ENCODE results near the gene TMEM121B. TPM values are rescaled to one million over a fixed set of nuclear protein-coding genes. Genes with fewer than 3 reads are reported as not detected.

Gene TMEM121B
- polyA plus RNA-seq, 1 of the 3 experiments (the other 2 are of a cell fraction), result 0.13 TPM

GRCh38 chr22:17157714-17158113 lies 36.6 kb upstream of the TMEM121B start:
- Histone ChIP-seq H2AFZ (ENCODE audit: low read depth) (no peak overlapping the region), H3K36me3 (replicated peaks in 1 of 2; ENCODE audit: control insufficient read depth in 1 of 2, insufficient read depth in 2 of 2, low read length in 1 of 2) (no peaks in the 10 kb centered on the region), H3K4me3 (ENCODE audit: low read depth in 2 of 2, low read length in 1 of 2) (peak overlapping the region in 1 of 2 experiments; percentile 90; a peak in 3 of 4 replicates), H3K4me2 (peak overlapping the region; percentile 93), H3K9me3 (no peaks in the 10 kb centered on the region), H4K20me1 (ENCODE audit: insufficient read depth) (peaks cover 26% of the 10 kb centered on the region), H3K4me1 (ENCODE audit: control insufficient read depth in 1 of 2, insufficient read depth in 2 of 2, low read depth in 1 of 2, low read length in 1 of 2) (peaks cover 0 to 9% of the 10 kb centered on the region in 2 experiments; a peak in 1 of 4 replicates), H3K9ac (no peak overlapping the region), H3K79me2 (ENCODE audit: insufficient read depth) (peaks cover 61% of the 10 kb centered on the region), H3K27ac (ENCODE audit: low read depth in 2 of 2, low read length in 1 of 2) (no peak overlapping the region; a peak in 1 of 4 replicates), H3K9me2 (no peaks in the 10 kb centered on the region), H3F3A (replicated peaks; ENCODE audit: insufficient read depth) (peaks cover 6% of the 10 kb centered on the region), H3K27me3 (ENCODE audit: insufficient read depth) (no peaks in the 10 kb centered on the region)
- CTCF ChIA-PET, result interaction anchor here (1.3 to 7.5 kb wide), 3 partner anchors 14 to 344 kb away, joined by 3 to 96 read pairs (median 9); no protein-coding TSS in a partner anchor
- POLR2A ChIA-PET, result interaction anchor here (1.4 kb wide), 1 partner anchor 14 kb away, joined by 6 read pairs; no protein-coding TSS in a partner anchor
- DNase-seq, result no peak
- 98% methylated on average over 3 of the region's 3 CpGs for WGBS (ENCODE audit: low lambda C conversion rate)
- TF ChIP-seq GABPA (IDR thresholded peaks at IDR 0.05; ENCODE audit: low read depth) (no peak), MAX (IDR thresholded peaks at IDR 0.05; ENCODE audit: low read depth) (no peak), CTCF (IDR thresholded peaks at IDR 0.05) (no peak), TCF12 (IDR thresholded peaks at IDR 0.05) (no peak)

- TF ChIP-seq FOXM1 (IDR thresholded peaks at IDR 0.05; ENCODE audit: low read depth), result no peak
- TF ChIP-seq RCOR1 (IDR thresholded peaks at IDR 0.05; ENCODE audit: low read length), result no peak
- TF ChIP-seq TCF12 (IDR thresholded peaks at IDR 0.05), result no peak
- TF ChIP-seq USF1 (IDR thresholded peaks at IDR 0.05; ENCODE audit: borderline replicate concordance, low read depth), result no peak
- TF ChIP-seq, protein P1, sequence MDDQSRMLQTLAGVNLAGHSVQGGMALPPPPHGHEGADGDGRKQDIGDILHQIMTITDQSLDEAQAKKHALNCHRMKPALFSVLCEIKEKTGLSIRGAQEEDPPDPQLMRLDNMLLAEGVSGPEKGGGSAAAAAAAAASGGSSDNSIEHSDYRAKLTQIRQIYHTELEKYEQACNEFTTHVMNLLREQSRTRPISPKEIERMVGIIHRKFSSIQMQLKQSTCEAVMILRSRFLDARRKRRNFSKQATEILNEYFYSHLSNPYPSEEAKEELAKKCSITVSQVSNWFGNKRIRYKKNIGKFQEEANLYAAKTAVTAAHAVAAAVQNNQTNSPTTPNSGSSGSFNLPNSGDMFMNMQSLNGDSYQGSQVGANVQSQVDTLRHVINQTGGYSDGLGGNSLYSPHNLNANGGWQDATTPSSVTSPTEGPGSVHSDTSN (IDR thresholded peaks at IDR 0.05), result no peak
- no peak for TF ChIP-seq CTCF (IDR thresholded peaks at IDR 0.05)
- TF ChIP-seq, protein P2, sequence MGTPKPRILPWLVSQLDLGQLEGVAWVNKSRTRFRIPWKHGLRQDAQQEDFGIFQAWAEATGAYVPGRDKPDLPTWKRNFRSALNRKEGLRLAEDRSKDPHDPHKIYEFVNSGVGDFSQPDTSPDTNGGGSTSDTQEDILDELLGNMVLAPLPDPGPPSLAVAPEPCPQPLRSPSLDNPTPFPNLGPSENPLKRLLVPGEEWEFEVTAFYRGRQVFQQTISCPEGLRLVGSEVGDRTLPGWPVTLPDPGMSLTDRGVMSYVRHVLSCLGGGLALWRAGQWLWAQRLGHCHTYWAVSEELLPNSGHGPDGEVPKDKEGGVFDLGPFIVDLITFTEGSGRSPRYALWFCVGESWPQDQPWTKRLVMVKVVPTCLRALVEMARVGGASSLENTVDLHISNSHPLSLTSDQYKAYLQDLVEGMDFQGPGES (IDR thresholded peaks at IDR 0.05; ENCODE audit: low read depth, low read length), result no peak
- TF ChIP-seq RXRA (IDR thresholded peaks at IDR 0.05; ENCODE audit: borderline replicate concordance, low read depth), result no peak
- no peak for TF ChIP-seq TAF1 (IDR thresholded peaks at IDR 0.05; ENCODE audit: borderline replicate concordance, low read depth, low read length)
- TF ChIP-seq YY1 (IDR thresholded peaks at IDR 0.05; ENCODE audit: low read depth), result no peak
- TF ChIP-seq, protein P3, sequence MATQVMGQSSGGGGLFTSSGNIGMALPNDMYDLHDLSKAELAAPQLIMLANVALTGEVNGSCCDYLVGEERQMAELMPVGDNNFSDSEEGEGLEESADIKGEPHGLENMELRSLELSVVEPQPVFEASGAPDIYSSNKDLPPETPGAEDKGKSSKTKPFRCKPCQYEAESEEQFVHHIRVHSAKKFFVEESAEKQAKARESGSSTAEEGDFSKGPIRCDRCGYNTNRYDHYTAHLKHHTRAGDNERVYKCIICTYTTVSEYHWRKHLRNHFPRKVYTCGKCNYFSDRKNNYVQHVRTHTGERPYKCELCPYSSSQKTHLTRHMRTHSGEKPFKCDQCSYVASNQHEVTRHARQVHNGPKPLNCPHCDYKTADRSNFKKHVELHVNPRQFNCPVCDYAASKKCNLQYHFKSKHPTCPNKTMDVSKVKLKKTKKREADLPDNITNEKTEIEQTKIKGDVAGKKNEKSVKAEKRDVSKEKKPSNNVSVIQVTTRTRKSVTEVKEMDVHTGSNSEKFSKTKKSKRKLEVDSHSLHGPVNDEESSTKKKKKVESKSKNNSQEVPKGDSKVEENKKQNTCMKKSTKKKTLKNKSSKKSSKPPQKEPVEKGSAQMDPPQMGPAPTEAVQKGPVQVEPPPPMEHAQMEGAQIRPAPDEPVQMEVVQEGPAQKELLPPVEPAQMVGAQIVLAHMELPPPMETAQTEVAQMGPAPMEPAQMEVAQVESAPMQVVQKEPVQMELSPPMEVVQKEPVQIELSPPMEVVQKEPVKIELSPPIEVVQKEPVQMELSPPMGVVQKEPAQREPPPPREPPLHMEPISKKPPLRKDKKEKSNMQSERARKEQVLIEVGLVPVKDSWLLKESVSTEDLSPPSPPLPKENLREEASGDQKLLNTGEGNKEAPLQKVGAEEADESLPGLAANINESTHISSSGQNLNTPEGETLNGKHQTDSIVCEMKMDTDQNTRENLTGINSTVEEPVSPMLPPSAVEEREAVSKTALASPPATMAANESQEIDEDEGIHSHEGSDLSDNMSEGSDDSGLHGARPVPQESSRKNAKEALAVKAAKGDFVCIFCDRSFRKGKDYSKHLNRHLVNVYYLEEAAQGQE (IDR thresholded peaks at IDR 0.05; ENCODE audit: low read depth, low read length), result no peak
- TF ChIP-seq FOSL2 (IDR thresholded peaks at IDR 0.05; ENCODE audit: borderline replicate concordance, low read depth), result no peak
- 84% methylated on average over 3 of the region's 3 CpGs for WGBS (ENCODE audit: low lambda C conversion rate)
- peaks cover 77% of the 10 kb centered on the region for H3K79me2 ChIP-seq (ENCODE audit: insufficient read depth)
These were observed 34.8 kb upstream of the TMEM121B start for GRCh38 chr22:17155941-17156340.

More at GRCh38 chr22:17155941-17156340, 34.8 kb upstream of the TMEM121B start:
- H3K4me1 ChIP-seq (ENCODE audit: control insufficient read depth in 1 of 2, insufficient read depth in 2 of 2, low read depth in 1 of 2, low read length in 1 of 2), result peaks cover 0 to 9% of the 10 kb centered on the region in 2 experiments; a peak in 1 of 4 replicates
- no peak overlapping the region for H3K9ac ChIP-seq
- POLR2A ChIA-PET, result interaction anchor here (1.8 kb wide), 1 partner anchor 16 kb away, joined by 5 read pairs; no protein-coding TSS in a partner anchor
- H3K27me3 ChIP-seq (ENCODE audit: insufficient read depth), result no peaks in the 10 kb centered on the region
- no peak for DNase-seq
- H3K27ac ChIP-seq (ENCODE audit: low read depth in 2 of 2, low read length in 1 of 2), result no peak overlapping the region
- no peak overlapping the region for H2AFZ ChIP-seq (ENCODE audit: low read depth)
- H3K4me3 ChIP-seq (ENCODE audit: low read depth in 2 of 2, low read length in 1 of 2), result no peak overlapping the region
- H3F3A ChIP-seq (replicated peaks; ENCODE audit: insufficient read depth), result peaks cover 6% of the 10 kb centered on the region
- H3K9me2 ChIP-seq, result no peaks in the 10 kb centered on the region
- H4K20me1 ChIP-seq (ENCODE audit: insufficient read depth), result peaks cover 36% of the 10 kb centered on the region
- no peaks in the 10 kb centered on the region for H3K36me3 ChIP-seq (replicated peaks in 1 of 2; ENCODE audit: control insufficient read depth in 1 of 2, insufficient read depth in 2 of 2, low read length in 1 of 2)
- 0 out of 2 replicates have a peak overlapping the region, but pooled peaks have one; percentile 1 for H3K4me2 ChIP-seq
- CTCF ChIA-PET, result interaction anchor here (7.5 kb wide), 1 partner anchor 16 kb away, joined by 96 read pairs; no protein-coding TSS in a partner anchor
- no peaks in the 10 kb centered on the region for H3K9me3 ChIP-seq
